Activated gamma-delta T cell treated with anti-CD3 and anti-CD28 coated beads, Interleukin-2, amount 50 U/mL, for 16 hours (primary cell): ENCODE measurements around the gene AKR1C4.
"Not testable (repeated sequence)": the region's sequence is repeated elsewhere in the genome, so short reads cannot be mapped to it uniquely, and the experiment has no call there.

Experiments used
- DNase-seq: peaks from one replicate; pipeline ENCODE4 v3.0.0-alpha.2; 2020; ENCODE audit warnings: low read depth

The AKR1C4 gene

DNA sequence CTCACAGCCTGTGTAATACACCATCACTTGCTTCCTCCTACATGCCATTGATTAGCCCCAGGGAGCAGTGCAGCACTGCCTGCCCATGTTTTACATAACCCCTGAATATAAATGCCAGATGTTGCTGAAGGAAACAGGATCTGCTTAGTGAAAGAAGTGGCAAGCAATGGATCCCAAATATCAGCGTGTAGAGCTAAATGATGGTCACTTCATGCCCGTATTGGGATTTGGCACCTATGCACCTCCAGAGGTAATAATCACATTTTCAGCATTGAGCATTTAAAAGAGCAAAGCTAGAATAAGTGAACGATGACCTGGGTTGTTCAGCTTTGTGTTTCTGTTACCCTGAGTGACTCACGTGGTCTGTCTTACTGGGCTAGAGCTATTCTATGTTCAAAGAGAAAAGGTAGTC, at the start of gene AKR1C4:
TSS of gene AKR1C4 (plus strand) at position 136 of the 412 bp plus-strand sequence. CDS start at position 167, 31 bp downstream.
- no peak for DNase-seq

GRCh38 chr10:5146920-5147254, 49.8 kb upstream of the AKR1C4 start:
- no peak for DNase-seq

GRCh38 chr10:5147255-5147980, 49.2 kb upstream of the AKR1C4 start:
- no peak for DNase-seq

GRCh38 chr10:5147981-5148677, 48.5 kb upstream of the AKR1C4 start:
- DNase-seq: no peak

DNA sequence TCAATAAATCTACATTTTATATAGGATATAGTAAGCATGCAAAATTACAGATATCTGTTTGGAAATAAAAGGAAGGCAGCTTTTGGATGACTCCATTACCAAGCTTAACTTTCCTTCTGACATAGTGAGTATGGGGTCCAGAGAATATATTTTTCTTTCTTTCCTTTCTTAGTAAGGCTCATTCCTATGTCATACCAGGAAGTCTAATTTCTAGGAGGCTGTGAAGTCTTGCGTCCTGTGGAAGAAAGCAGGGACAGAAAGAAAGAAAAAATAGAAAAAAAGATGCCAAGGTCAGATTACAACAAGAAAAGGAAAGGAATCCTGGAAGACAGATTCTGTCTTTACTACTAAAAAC, 48.0 kb upstream of the AKR1C4 start:
- no peak for DNase-seq

DNA sequence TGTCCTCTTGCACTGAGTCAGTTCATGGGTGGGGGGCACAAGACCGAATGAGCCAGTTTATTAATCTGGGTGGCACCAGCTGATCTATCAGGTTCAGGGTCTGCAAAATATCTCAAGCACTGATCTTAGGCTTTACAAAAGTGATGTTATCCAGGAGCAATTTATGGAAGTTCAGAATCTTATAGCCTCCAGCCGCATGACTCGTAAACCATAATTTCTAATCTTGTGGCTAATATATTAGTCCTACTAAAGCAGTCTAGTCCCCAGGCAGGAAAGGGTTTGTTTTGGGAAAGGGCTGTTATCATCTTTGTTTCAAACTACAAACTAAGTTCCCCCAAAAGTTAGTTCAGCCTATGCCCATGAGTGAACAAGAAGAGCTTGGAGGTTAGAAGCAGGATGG, 45.6 kb upstream of the AKR1C4 start:
- DNase-seq: no peak

GRCh38 chr10:5155951-5156350, 40.7 kb upstream of the AKR1C4 start:
- DNase-seq: no peak

DNA sequence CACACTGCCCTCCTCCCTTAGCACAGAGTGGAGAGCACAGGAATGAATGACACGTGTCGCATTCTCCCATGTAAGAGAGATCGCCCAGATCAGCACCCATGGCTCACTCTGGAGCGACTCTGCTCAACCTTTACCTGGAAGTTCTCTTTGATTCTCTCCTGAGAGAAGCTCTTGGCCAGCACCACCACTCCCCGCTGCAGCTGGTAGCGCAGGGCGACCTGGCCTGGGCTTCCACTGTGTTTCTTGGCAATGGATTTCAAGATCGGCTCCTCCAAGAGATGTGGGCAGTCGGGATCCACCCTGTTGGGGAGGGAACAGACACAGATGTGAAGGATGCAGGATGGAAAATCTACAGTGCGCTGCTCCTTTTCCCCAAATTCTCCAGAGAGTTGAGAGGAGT, 39.1 kb upstream of the AKR1C4 start:
- DNase-seq: no peak

GRCh38 chr10:5159126-5159525, 37.5 kb upstream of the AKR1C4 start:
- DNase-seq: no peak

GRCh38 chr10:5163487-5163886, 33.1 kb upstream of the AKR1C4 start:
- DNase-seq: no peak

DNA sequence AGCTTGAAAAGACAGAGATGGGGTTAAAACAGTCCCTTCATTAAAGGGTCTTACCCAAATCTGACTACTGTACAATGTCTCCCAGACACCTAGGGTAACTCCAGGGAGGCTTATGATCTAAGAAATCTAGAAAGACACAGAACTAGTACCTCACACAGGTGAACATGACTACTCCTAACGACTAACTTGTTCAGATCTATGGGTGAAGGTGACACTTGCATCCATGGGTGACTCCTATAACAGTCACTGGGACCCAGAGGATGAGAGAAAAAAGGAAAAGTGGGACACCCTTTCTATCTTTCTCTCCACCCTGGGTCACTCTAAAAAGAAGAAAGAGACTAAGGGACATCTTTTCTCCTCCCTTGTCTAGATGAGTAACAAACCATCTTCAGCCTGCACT, 30.9 kb upstream of the AKR1C4 start:
- no peak for DNase-seq

DNA sequence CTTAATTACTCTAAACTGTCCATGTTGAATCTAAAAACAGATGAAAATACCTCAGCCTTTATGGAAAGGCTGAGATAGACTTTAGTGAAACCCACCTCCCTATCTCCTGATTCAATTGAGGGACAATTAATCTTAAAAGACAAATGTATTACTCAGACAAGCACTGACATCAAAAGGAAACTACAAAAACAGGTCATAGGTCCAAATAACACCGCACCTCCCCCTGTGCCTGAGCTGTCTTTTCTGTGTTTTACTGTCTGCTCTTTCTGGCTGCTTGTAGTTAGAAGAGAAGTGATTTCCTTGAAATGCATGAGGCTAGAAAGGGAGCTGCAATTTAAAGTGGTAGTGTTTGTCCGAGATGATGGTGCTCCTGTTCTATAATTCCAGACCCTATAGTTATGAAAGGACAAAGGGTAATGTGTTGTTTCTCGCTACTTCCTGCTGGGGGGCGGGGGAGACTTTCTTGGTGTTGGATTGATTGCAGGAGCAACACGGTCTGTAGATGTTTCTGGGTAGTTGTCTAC, 27.7 kb upstream of the AKR1C4 start:
- no peak for DNase-seq

GRCh38 chr10:5175581-5175980, 21.1 kb upstream of the AKR1C4 start:
- DNase-seq: not testable (repeated sequence)

GRCh38 chr10:5180503-5180902, 16.1 kb upstream of the AKR1C4 start:
- DNase-seq: not testable (repeated sequence)

DNA sequence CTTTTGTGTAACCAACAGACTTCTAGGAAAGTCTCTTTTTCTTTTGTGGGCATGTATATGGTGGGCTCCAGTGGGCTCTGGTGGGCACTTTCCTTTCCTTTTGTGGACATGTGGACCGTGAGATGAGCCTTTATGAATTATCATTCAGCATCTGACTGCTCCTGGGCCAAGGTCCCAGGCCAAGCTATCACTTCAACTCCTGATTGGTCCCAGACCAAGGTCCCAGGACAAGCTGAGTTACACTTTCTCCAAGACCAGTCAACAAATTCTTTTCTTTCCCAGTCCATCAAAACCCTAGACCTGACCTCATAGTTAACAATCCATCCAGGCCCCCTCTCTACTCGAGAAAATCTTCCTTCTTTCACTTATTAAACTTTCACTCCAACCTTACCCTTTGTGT, 12.7 kb upstream of the AKR1C4 start:
- DNase-seq: no peak

DNA sequence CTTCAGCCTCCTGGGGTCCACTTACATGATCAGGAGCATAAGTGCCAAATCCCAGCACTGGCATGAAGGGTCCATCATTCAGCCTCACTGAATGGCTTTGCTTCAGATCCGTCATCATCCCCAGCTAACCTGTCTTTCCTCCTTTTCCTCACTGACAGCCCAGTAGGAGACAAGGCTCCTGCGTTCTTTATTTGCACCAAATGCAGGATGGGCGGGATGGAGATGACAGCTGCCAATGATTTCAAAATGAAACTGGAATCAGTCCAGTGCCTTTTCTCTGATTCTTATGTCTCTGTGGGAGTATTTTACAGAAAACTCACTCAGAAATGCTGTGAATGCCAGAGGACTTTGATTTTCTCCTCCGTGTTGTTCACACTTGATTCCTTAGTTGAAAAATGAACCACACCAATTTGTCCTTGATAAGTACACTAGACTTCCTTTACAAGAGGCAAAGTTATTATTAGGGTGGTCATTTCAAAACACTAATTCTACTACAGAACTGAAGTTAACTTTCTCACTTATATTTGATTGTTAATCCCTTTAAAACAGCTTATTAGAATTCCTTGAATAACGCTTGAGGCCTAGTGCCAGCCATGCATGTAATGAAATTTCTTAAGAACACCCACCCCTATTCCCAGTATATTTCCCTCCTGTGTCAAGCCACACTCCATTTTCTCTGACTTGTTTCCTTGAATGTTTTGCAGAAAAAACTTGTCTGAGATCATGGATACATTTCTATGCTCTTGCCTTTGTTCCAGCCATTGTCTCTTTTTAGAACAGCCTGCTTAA, 11.5 kb upstream of the AKR1C4 start, which contains the start of gene AKR1C8:
TSS of gene AKR1C8 (minus strand) at position 164 of the 789 bp plus-strand sequence. CDS start at position 118, 46 bp downstream.
- no peak for DNase-seq

DNA sequence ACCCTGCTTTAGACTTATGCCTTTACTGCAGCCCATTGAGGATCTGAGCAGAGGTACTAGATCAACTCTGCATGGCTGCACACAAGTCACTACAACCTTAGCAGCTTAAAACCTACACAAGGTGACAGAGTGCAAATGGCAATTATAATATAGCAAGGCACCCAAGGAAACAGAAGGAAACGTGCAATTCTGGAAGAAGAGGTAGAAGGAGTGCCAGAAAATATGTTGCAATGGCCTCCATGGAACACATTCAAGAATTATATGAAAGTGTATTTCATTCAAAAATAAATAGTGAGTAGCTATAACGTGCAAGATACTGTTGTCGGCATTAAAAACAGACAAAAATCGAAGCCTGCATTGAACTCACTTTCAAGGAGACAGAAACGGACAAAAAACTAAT, 8.8 kb upstream of the AKR1C4 start:
- no peak for DNase-seq

DNA sequence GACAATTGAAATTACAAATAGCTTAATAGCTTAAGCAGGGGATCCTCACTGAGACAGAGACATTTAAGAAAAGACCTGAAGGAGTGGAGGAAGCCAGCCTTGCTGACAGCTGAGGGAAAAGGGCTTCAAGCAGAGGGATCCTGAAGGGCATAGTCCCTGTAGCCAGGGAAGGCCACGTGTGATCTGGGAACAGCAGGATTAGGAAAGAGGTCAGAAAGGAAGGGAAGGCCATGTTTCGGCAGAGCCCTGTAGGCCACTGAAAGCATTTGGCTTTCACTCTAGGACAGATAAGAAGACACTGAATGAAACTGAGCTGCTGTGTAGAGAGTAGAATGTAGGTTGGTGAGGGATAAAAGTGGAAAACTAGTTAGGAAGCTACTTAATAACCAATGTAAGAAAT, 8.3 kb upstream of the AKR1C4 start:
- no peak for DNase-seq

DNA sequence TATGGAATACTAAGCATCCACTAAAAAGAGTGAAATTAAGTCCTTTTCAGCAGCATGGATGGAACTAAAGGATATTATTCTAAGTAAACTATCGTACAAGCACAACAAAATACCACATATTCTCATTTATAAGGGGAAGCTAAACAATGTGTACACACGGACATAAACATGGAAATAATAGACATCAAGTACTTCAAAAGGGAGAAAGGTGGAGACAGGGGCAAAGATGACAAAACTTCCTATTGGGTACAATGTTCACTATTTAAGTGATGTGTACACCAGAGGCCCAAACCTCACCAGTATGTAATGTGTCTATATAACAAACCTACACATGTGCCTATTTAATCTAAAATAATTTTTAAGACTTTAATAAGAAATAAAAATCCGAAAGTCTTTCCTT, 2.2 kb upstream of the AKR1C4 start:
- no peak for DNase-seq

GRCh38 chr10:5195727-5196374, 786 bp upstream of the AKR1C4 start:
- DNase-seq: no peak

GRCh38 chr10:5198386-5198785, 1.7 kb downstream of the AKR1C4 start:
- no peak for DNase-seq

GRCh38 chr10:5199398-5199797, 2.8 kb downstream of the AKR1C4 start:
- no peak for DNase-seq
